Measurements from ENCODE around the gene ATP8B3.

DNA sequence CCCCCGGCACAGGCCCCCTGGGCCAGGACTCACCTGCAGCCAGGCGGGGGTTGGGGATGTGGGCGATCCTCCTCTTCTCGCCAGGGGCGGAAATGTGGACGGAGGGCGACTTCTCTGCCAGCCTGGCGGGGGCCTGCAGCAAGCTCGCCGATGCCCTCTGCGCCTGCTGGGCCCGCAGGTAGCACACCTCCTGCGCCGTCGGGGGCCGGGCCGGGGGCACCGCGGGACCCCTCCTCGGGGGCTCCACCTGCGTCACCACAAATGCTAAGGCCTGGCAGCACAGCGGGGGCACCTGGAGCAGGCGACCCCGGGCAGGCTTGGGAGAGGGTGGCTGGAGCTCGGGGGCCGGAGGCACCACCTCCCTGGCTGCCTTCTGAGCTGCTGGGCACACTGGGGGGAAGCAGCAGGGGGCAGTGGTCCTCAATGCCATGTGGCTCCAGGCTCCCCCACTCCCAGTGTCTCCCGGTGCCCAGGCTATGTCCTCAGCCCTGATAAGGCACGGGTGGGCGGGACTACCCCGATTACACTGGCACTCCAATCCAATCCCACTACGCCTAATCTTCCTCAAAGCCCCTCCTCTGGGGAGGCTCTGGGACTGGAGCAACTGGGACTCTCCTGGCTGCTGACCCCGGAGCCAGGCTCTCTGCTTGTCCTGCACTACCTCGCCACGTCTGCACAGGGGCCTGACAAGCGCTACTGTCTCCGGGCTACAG is 11.6 kb upstream of the ATP8B3 start:
- TF ChIP-seq ZNF48 (tag by site-specific recombination; IDR thresholded peaks at IDR 0.05) (no peak), ZNF473 (tag by site-specific recombination; IDR thresholded peaks at IDR 0.05) (no peak), ZNF571 (tag by site-specific recombination; IDR thresholded peaks at IDR 0.05) (no peak), BCL11A (tag by site-specific recombination; IDR thresholded peaks at IDR 0.05; ENCODE audit: low read depth) (no peak)
- TF ChIP-seq, protein P1, sequence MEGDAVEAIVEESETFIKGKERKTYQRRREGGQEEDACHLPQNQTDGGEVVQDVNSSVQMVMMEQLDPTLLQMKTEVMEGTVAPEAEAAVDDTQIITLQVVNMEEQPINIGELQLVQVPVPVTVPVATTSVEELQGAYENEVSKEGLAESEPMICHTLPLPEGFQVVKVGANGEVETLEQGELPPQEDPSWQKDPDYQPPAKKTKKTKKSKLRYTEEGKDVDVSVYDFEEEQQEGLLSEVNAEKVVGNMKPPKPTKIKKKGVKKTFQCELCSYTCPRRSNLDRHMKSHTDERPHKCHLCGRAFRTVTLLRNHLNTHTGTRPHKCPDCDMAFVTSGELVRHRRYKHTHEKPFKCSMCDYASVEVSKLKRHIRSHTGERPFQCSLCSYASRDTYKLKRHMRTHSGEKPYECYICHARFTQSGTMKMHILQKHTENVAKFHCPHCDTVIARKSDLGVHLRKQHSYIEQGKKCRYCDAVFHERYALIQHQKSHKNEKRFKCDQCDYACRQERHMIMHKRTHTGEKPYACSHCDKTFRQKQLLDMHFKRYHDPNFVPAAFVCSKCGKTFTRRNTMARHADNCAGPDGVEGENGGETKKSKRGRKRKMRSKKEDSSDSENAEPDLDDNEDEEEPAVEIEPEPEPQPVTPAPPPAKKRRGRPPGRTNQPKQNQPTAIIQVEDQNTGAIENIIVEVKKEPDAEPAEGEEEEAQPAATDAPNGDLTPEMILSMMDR (tag by site-specific recombination; IDR thresholded peaks at IDR 0.05) = no peak
- TF ChIP-seq, protein P2, sequence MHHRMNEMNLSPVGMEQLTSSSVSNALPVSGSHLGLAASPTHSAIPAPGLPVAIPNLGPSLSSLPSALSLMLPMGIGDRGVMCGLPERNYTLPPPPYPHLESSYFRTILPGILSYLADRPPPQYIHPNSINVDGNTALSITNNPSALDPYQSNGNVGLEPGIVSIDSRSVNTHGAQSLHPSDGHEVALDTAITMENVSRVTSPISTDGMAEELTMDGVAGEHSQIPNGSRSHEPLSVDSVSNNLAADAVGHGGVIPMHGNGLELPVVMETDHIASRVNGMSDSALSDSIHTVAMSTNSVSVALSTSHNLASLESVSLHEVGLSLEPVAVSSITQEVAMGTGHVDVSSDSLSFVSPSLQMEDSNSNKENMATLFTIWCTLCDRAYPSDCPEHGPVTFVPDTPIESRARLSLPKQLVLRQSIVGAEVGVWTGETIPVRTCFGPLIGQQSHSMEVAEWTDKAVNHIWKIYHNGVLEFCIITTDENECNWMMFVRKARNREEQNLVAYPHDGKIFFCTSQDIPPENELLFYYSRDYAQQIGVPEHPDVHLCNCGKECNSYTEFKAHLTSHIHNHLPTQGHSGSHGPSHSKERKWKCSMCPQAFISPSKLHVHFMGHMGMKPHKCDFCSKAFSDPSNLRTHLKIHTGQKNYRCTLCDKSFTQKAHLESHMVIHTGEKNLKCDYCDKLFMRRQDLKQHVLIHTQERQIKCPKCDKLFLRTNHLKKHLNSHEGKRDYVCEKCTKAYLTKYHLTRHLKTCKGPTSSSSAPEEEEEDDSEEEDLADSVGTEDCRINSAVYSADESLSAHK (tag by site-specific recombination; IDR thresholded peaks at IDR 0.05) = no peak

Measured in HEK293 (cell line).